ENCODE results near the gene PATJ. TPM values are rescaled to one million over a fixed set of nuclear protein-coding genes. Genes with fewer than 3 reads are reported as not detected.
"Not testable (repeated sequence)": the region's sequence is repeated elsewhere in the genome, so short reads cannot be mapped to it uniquely, and the experiment has no call there.

The PATJ gene
- total and polyA plus RNA-seq, 2 experiments from 2014 or later: 20.0 to 44.8 TPM

GRCh38 chr1:62184336-62184735, 442.1 kb downstream of the PATJ start:
- Histone ChIP-seq H3K4me2 (no peak overlapping the region), H2AFZ (no peak overlapping the region), H3K9me2 (replicated peaks; ENCODE audit: insufficient read depth) (no peaks in the 10 kb centered on the region), H3K4me1 (ENCODE audit: insufficient read depth) (peaks cover 13% of the 10 kb centered on the region), H3K27ac (no peak overlapping the region), H3K36me3 (replicated peaks; ENCODE audit: insufficient read depth, low read depth) (no peaks in the 10 kb centered on the region), H3K4me3 (no peak overlapping the region), H3K79me2 (no peaks in the 10 kb centered on the region), H3K27me3 (no peaks in the 10 kb centered on the region), H4K20me1 (ENCODE audit: insufficient read depth, poor library complexity, severe bottlenecking) (no peaks in the 10 kb centered on the region), H3K9me3 (ENCODE audit: low read depth) (no peaks in the 10 kb centered on the region)
- WGBS (ENCODE audit: low lambda C conversion rate, missing lambda C conversion rate): 81% methylated on average over 7 of the region's 7 CpGs
- TF ChIP-seq EZH2 (IDR thresholded peaks at IDR 0.05; ENCODE audit: borderline replicate concordance) (no peak), CTCF (IDR thresholded peaks at IDR 0.05; ENCODE audit: poor library complexity) (no peak), EZH2phosphoT487 (IDR thresholded peaks at IDR 0.05; ENCODE audit: low read depth, severe bottlenecking, unreplicated experiment) (no peak)
- no peak for DNase-seq (ENCODE audit: low spot score)

GRCh38 chr1:62185233-62185632, 443.0 kb downstream of the PATJ start:
- H2AFZ ChIP-seq; H3K9me3 ChIP-seq (ENCODE audit: low read depth); H3K9me2 ChIP-seq (replicated peaks; ENCODE audit: insufficient read depth); H3K4me1 ChIP-seq (ENCODE audit: insufficient read depth); H3K4me2 ChIP-seq; H4K20me1 ChIP-seq (ENCODE audit: insufficient read depth, poor library complexity, severe bottlenecking); H3K27ac ChIP-seq; H3K79me2 ChIP-seq; DNase-seq (ENCODE audit: low spot score); H3K4me3 ChIP-seq; H3K36me3 ChIP-seq (replicated peaks; ENCODE audit: insufficient read depth, low read depth); H3K27me3 ChIP-seq: not testable (repeated sequence)
- 98% methylated on average over 6 of the region's 6 CpGs for WGBS (ENCODE audit: low lambda C conversion rate, missing lambda C conversion rate)

- Histone ChIP-seq H2AFZ (no peak overlapping the region), H3K4me3 (no peak overlapping the region), H3K36me3 (replicated peaks; ENCODE audit: insufficient read depth, low read depth) (no peaks in the 10 kb centered on the region), H3K27me3 (no peaks in the 10 kb centered on the region), H3K27ac (no peak overlapping the region), H4K20me1 (ENCODE audit: insufficient read depth, poor library complexity, severe bottlenecking) (no peaks in the 10 kb centered on the region), H3K79me2 (no peaks in the 10 kb centered on the region), H3K4me2 (no peak overlapping the region), H3K4me1 (ENCODE audit: insufficient read depth) (peaks cover 4% of the 10 kb centered on the region), H3K9me3 (ENCODE audit: low read depth) (no peaks in the 10 kb centered on the region), H3K9me2 (replicated peaks; ENCODE audit: insufficient read depth) (no peaks in the 10 kb centered on the region)
- 82% methylated on average over 3 of the region's 3 CpGs for WGBS (ENCODE audit: low lambda C conversion rate, missing lambda C conversion rate)
- no peak for DNase-seq (ENCODE audit: low spot score)
- no peak for TF ChIP-seq EZH2 (IDR thresholded peaks at IDR 0.05; ENCODE audit: borderline replicate concordance)
- TF ChIP-seq EZH2phosphoT487 (IDR thresholded peaks at IDR 0.05; ENCODE audit: low read depth, severe bottlenecking, unreplicated experiment): no peak
- no peak for TF ChIP-seq CTCF (IDR thresholded peaks at IDR 0.05; ENCODE audit: poor library complexity)
Observed at GRCh38 chr1:62185677-62186076, 443.4 kb downstream of the PATJ start.

GRCh38 chr1:62187548-62187947, 445.3 kb downstream of the PATJ start:
- no peak overlapping the region for H3K4me2 ChIP-seq
- H3K4me1 ChIP-seq (ENCODE audit: insufficient read depth): no peaks in the 10 kb centered on the region
- H3K9me2 ChIP-seq (replicated peaks; ENCODE audit: insufficient read depth): no peaks in the 10 kb centered on the region
- no peak for DNase-seq (ENCODE audit: low spot score)
- no peak overlapping the region for H2AFZ ChIP-seq
- H3K79me2 ChIP-seq: no peaks in the 10 kb centered on the region
- no peaks in the 10 kb centered on the region for H3K27me3 ChIP-seq
- H4K20me1 ChIP-seq (ENCODE audit: insufficient read depth, poor library complexity, severe bottlenecking): no peaks in the 10 kb centered on the region
- H3K4me3 ChIP-seq: no peak overlapping the region
- 95% methylated on average over 5 of the region's 5 CpGs for WGBS (ENCODE audit: low lambda C conversion rate, missing lambda C conversion rate)
- no peak overlapping the region for H3K27ac ChIP-seq
- H3K9me3 ChIP-seq (ENCODE audit: low read depth): no peaks in the 10 kb centered on the region
- no peaks in the 10 kb centered on the region for H3K36me3 ChIP-seq (replicated peaks; ENCODE audit: insufficient read depth, low read depth)
- no peak for TF ChIP-seq EZH2phosphoT487 (IDR thresholded peaks at IDR 0.05; ENCODE audit: low read depth, severe bottlenecking, unreplicated experiment)
- no peak for TF ChIP-seq CTCF (IDR thresholded peaks at IDR 0.05; ENCODE audit: poor library complexity)
- TF ChIP-seq EZH2 (IDR thresholded peaks at IDR 0.05; ENCODE audit: borderline replicate concordance): no peak

Data from hepatocyte (in vitro differentiated cells).